IgD-negative memory B cell (primary cell): Measurements from ENCODE around the gene DCUN1D3. TPM values are rescaled to one million over a fixed set of nuclear protein-coding genes. Genes with fewer than 3 reads are reported as not detected.
"Not testable (repeated sequence)": the region's sequence is repeated elsewhere in the genome, so short reads cannot be mapped to it uniquely, and the experiment has no call there.

Experiments used
- H3K27ac Mint-ChIP-seq, 3 donors: one replicate each; pipeline ENCODE4 v1.8.0; 2020 to 2022; ENCODE audit warnings: mild to moderate bottlenecking in 3 of 3, mixed read lengths in 3 of 3, moderate library complexity in 1 of 3
- H3K27me3 Mint-ChIP-seq: one replicate; pipeline ENCODE4 v1.8.0; 2021; ENCODE audit warnings: mixed read lengths
- H3K36me3 Mint-ChIP-seq: one replicate; pipeline ENCODE4 v1.8.0; 2020; ENCODE audit warnings: mild to moderate bottlenecking, mixed read lengths
- H3K4me1 Mint-ChIP-seq, 3 donors: one replicate each; pipeline ENCODE4 v1.8.0; 2020 to 2022; ENCODE audit warnings: mixed read lengths in 3 of 3, mild to moderate bottlenecking in 1 of 3
- H3K4me3 Mint-ChIP-seq, 4 donors: one replicate each; pipeline ENCODE4 v1.8.0; 2020 to 2022; ENCODE audit warnings: mild to moderate bottlenecking in 4 of 4, mixed read lengths in 4 of 4, moderate library complexity in 3 of 4
- H3K9me3 Mint-ChIP-seq, 3 donors: one replicate each; pipeline ENCODE4 v1.8.0; 2020 to 2021; ENCODE audit warnings: mixed read lengths in 3 of 3, mild to moderate bottlenecking in 1 of 3
- polyA plus RNA-seq: library from polyadenylated mRNA; unstranded; fragments of 300-500 nt; fragmentation: Illumina TruSeq; gene quantifications from one replicate; pipeline ENCODE4 v1.2.3, GENCODE V29; 2021

The DCUN1D3 gene
- polyA plus RNA-seq, 1 donor from 2014 or later = 0.97 TPM

DNA sequence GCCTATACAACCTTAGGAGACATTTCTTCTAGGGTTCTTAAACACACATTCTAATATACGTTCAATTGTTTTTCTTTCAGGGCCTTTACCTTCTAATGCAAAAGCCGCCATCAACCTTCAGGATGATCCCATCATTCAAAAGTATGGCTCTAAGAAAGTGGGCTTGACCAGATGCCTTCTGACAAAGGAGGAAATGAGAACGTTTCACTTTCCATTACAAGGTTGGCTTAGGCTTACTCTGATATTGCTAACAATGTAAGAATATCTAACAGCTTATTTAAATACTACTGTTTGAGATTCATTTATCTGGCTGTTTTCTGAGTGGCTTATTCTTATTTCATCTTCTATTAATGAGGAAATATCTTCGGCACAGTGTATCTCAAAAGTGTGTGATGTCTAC lies 78.5 kb downstream of the DCUN1D3 start:
- no peak overlapping the region for H3K27ac Mint-ChIP-seq
- H3K27me3 Mint-ChIP-seq = no peaks in the 10 kb centered on the region
- peaks cover 4% of the 10 kb centered on the region for H3K36me3 Mint-ChIP-seq
- H3K4me3 Mint-ChIP-seq = no peak overlapping the region
- H3K9me3 Mint-ChIP-seq = no peaks in the 10 kb centered on the region
- H3K4me1 Mint-ChIP-seq = peaks cover 0 to 2% (median 0%) of the 10 kb centered on the region in 3 donors

DNA sequence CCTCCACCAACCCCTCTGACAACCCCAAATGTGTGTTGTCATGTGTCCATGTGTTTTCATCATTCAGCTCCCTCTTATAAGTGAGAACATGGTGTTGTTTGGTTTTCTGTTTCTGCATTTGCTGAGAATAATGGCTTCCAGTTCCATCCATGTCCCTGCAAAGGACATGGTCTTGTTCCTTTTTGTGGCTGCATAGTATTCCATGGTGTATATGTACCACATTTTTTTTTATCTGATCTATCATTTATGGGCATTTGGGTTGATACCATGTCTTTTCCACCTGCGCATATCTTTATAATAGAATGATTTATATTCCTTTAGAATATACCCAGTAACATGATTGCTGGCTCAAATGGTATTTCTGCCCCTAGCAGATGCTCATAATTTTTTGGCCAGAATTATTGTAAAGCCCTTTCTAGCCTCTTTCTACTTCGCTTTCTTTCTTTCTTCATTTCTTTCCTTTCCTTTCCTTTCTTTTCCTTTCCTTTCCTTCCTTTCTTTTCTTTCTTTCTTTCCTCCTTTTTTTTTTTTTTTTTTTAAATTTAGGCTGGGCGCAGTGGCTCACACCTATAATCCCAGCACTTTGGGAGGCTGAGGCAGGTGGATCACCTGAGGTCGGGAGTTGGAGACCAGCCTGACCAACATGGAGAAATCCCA lies 81.1 kb downstream of the DCUN1D3 start:
- peaks cover 0 to 2% (median 0%) of the 10 kb centered on the region in 3 donors for H3K4me1 Mint-ChIP-seq
- no peaks in the 10 kb centered on the region for H3K27me3 Mint-ChIP-seq
- peaks cover 4% of the 10 kb centered on the region for H3K36me3 Mint-ChIP-seq
- H3K27ac Mint-ChIP-seq = no peak overlapping the region
- H3K4me3 Mint-ChIP-seq = no peak overlapping the region
- no peaks in the 10 kb centered on the region for H3K9me3 Mint-ChIP-seq

DNA sequence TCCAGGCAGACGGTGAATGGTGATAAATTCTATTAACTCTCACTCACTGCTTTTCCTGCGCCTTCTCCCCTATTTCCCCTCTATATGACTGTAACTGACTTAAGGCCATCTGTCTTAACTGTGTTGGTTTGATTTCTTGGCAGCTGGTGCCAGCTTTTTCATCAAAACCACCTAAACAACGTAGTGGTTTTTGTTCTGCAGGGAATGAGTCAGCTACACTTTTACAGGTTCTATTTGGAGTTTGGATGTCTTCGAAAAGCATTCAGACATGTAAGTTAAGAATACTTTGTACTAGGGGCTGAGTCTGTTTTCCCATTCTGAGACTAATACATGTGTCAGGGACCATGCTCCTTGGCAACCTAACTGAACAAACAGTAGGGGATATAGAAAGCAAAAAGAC lies 85.4 kb downstream of the DCUN1D3 start:
- Mint-ChIP-seq H3K9me3 (no peaks in the 10 kb centered on the region), H3K36me3 (peaks cover 2% of the 10 kb centered on the region), H3K27me3 (no peaks in the 10 kb centered on the region), H3K4me3 (no peak overlapping the region), H3K4me1 (no peaks in the 10 kb centered on the region), H3K27ac (no peak overlapping the region)

DNA sequence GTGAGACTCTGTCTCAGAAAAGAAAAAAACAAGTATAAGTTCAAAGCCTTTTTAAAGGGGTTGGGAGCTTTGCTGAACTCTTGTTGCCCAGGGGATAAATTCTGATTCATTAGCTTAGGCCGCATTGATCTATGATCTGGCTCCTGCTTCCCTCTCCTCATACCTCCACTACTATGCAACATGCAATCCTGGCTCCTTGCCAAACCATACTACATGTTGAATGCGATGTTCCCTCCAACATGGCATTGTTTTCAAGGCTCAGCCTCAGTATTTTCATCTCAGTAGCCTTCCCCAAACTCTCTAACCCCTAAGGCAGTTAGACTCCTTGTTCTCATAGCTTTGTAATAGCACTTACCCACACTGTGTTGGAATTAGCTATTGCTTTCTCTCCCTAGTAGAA lies 87.6 kb downstream of the DCUN1D3 start:
- Mint-ChIP-seq H3K4me3 (no peak overlapping the region), H3K27ac (peak overlapping the region in 1 of 3 donors; percentile 5), H3K36me3 (no peaks in the 10 kb centered on the region), H3K4me1 (peaks cover 0 to 2% (median 0%) of the 10 kb centered on the region in 3 donors), H3K9me3 (no peaks in the 10 kb centered on the region), H3K27me3 (no peaks in the 10 kb centered on the region)

DNA sequence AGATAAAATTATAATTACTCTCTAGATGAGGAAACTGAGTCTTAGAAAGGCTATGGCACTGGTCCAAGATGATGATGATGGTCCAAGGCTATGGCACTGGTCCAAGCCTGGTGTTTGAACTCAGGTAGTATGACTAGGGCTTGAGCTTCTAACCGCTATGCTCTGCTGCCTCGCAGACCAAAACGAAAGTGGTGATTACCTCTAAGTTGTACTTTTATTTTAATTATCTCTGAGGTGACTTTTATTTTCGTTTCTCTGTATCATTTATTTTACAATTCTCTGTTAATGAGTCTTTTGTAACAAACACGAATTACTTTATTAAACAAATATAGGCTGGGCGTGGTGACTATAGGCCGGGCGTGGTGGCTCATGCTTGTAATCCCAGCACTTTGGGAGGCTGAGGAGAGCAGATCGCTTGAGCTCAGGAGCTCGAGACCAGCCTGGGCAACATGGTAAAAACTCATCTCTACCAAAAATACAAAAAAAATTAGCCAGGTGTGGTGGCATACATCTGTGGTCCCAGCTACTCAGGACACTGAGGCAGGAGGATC lies 88.2 kb downstream of the DCUN1D3 start:
- H3K9me3 Mint-ChIP-seq = no peaks in the 10 kb centered on the region
- H3K27ac Mint-ChIP-seq = no peak overlapping the region
- no peaks in the 10 kb centered on the region for H3K36me3 Mint-ChIP-seq
- no peaks in the 10 kb centered on the region for H3K27me3 Mint-ChIP-seq
- H3K4me1 Mint-ChIP-seq = peaks cover 0 to 5% (median 3%) of the 10 kb centered on the region in 3 donors
- no peak overlapping the region for H3K4me3 Mint-ChIP-seq

DNA sequence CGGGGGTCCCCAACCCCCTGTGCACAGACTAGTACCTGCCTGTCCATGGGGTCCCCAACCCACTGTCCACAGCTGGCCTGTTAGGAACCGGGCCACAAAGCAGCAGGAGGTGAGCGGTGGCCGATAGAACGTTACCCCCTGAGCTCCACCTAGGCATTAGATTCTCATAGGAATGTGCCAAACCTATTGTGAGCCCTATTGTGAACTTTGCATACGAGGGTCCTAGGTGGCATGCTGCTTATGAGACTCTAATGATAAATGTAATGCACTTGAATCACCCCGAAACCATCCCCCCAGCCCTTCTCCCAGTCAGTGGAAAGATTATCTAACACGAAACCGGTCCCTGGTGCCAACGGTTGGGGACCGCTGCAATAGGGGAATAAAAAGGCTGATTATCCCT lies 92.3 kb downstream of the DCUN1D3 start:
- H3K27ac Mint-ChIP-seq = peak overlapping the region in 2 of 3 donors; percentile 23 to 38
- peaks cover 4 to 11% (median 7%) of the 10 kb centered on the region in 3 donors for H3K4me1 Mint-ChIP-seq
- no peaks in the 10 kb centered on the region for H3K27me3 Mint-ChIP-seq
- H3K36me3 Mint-ChIP-seq = no peaks in the 10 kb centered on the region
- H3K4me3 Mint-ChIP-seq = peak overlapping the region; percentile 59 to 98 (median 76)
- H3K9me3 Mint-ChIP-seq = no peaks in the 10 kb centered on the region

DNA sequence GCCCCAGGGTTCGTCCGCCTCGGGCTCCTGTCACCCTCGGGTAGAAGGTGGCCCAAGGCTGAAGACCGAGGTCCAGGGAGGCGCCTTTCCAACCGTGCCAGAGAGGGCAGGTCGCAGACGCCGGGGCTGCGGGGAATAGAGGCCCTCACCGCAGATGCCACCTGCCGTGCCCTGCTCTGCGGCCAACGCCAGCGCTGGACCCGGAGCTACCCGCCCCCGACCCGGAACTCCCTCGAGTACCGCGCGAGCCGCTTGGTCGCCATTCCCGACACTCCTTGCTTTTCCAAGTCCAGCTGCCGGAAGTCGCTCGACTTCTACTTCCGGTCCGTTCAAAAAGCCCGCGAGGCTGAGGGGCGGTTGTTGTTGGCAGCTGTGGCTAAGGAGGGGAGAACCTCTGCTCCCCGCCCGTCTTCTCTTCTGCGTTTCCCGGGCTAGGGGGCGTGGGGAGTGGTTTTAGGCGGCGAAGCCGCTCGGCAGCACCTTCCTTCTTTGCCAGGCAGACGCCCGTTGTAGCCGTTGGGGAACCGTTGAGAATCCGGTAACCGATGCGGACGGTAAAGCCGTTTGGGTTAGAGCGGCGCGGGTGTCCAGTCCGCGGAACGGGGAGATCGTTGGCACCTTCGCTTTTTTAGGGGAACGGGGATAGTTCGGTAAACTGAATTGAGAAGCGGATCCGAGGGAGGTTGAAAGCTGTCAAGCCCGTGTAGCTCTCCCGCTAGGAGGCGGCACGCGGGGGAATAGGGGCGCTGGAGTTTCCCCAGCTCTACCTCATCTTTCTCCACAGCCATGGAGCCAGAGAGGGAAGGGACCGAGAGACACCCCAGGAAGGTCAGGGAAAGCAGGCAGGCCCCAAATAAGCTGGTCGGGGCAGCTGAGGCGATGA lies 93.7 kb downstream of the DCUN1D3 start, which contains the start of the genes ERI2 and REXO5:
Gene ERI2, minus strand, starts transcription at position 305 of the 883 bp plus-strand sequence. Its CDS starts 42 bp downstream, at position 263.
Gene REXO5, plus strand, starts transcription at position 360 of the 883 bp plus-strand sequence. Its CDS starts 427 bp downstream, at position 787.
- H3K9me3 Mint-ChIP-seq = no peaks in the 10 kb centered on the region
- H3K27me3 Mint-ChIP-seq = no peaks in the 10 kb centered on the region
- H3K4me3 Mint-ChIP-seq = peak within 1 kb of the TSS; percentile 93 to 99 (median 98)
- H3K4me1 Mint-ChIP-seq = peaks cover 4 to 11% (median 7%) of the 10 kb centered on the region in 3 donors
- no peaks in the 10 kb centered on the region for H3K36me3 Mint-ChIP-seq
- H3K27ac Mint-ChIP-seq = peak within 1 kb of the TSS; percentile 82 to 93 (median 92)

DNA sequence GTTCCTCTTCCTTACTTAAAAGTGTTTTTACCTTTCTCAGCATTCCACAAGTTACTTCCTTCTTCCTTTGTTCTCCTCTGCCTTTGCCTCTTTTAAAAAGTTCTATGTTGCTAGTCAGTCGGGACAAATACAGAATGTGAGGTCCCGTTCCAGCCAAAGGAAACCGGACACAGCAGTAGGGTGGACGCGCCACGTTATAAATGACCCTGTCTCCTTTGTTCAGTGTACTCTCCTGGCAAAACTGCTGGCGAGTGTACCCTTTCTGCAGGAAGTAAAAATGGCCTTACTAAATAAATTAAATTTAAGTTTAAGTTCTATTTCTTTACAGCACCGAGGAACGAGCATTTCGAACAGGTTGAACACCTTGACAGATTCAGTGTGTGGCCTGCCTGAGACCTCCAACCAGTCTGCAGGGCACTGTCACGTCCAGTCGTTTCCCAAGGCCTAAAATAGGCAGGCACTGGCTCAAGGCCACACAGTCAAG lies 94.4 kb downstream of the DCUN1D3 start:
- Mint-ChIP-seq H3K4me1 (peaks cover 4 to 11% (median 7%) of the 10 kb centered on the region in 3 donors), H3K27ac (peak overlapping the region; percentile 50 to 92 (median 82)), H3K4me3 (peak overlapping the region; percentile 93 to 99 (median 98))
- not testable (repeated sequence) for H3K36me3 Mint-ChIP-seq, H3K9me3 Mint-ChIP-seq, H3K27me3 Mint-ChIP-seq

Other genes starting within 250 kb of the DCUN1D3 start
- gene ACSM1, start 202.7 kb downstream of the DCUN1D3 start, polyA plus RNA-seq = not detected
- gene THUMPD1, start 158.5 kb downstream of the DCUN1D3 start, polyA plus RNA-seq = 64.3 TPM
- gene ACSM3, start 136.3 kb downstream of the DCUN1D3 start, polyA plus RNA-seq = 1.6 TPM
- 1.5 TPM for gene ERI2, start 93.9 kb downstream of the DCUN1D3 start, polyA plus RNA-seq
- not detected for gene REXO5, start 93.8 kb downstream of the DCUN1D3 start, polyA plus RNA-seq
- 33.5 TPM for gene LYRM1, start 413 bp upstream of the DCUN1D3 start, polyA plus RNA-seq